Stimulated activated CD4-positive, alpha-beta T cell treated with anti-CD3 and anti-CD28 coated beads, TNF-alpha, amount 100 ng/mL, for 24 hours (primary cell): ENCODE measurements around the gene PLEKHM3.
"Not testable (repeated sequence)": the region's sequence is repeated elsewhere in the genome, so short reads cannot be mapped to it uniquely, and the experiment has no call there.

Experiments
- DNase-seq, 3 experiments: peaks; one replicate each; pipeline ENCODE4 v3.0.0-alpha.2; 2020; ENCODE audit warnings: low read depth in 3 of 3

Gene PLEKHM3

DNA sequence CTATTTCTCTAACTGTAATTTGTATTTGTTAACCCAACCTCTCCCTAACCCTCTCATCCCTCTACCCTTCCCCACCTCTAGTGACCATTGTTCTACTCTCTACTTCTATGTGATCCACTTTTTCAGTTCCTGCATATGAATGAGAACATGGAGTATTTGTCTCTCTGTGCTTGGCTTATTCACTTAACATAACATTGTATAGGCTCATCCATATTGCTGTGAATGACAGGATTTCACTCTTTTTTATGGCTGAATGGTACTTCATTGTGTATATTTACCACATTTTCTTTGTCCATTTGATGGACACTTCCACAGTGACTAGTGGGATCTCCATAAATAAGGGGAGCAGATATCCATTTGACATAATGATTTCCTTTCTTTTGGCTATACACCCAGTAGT lies 103.7 kb downstream of the PLEKHM3 start:
- DNase-seq = no peak

GRCh38 chr2:207920721-207921120 lies 104.6 kb downstream of the PLEKHM3 start:
- no peak for DNase-seq

DNA sequence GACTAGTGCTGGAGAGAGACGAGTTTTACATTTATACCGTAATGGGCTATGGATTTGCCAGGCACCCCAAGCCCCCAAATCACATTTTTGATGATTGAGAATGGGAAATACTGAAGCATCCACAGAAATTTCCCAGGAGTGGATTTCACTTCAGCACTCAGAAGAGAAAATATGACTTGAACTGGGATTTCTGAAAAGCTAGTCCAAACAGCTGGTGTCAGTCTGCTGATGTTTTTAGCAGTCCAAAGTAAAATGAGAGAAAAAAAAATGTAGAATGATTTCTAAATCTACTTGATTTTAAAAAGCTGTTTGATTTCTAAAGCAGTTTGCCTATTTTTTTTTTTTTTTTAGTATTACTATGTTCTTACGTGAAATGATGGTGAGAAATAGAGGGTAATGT lies 105.0 kb downstream of the PLEKHM3 start:
- no peak for DNase-seq

DNA sequence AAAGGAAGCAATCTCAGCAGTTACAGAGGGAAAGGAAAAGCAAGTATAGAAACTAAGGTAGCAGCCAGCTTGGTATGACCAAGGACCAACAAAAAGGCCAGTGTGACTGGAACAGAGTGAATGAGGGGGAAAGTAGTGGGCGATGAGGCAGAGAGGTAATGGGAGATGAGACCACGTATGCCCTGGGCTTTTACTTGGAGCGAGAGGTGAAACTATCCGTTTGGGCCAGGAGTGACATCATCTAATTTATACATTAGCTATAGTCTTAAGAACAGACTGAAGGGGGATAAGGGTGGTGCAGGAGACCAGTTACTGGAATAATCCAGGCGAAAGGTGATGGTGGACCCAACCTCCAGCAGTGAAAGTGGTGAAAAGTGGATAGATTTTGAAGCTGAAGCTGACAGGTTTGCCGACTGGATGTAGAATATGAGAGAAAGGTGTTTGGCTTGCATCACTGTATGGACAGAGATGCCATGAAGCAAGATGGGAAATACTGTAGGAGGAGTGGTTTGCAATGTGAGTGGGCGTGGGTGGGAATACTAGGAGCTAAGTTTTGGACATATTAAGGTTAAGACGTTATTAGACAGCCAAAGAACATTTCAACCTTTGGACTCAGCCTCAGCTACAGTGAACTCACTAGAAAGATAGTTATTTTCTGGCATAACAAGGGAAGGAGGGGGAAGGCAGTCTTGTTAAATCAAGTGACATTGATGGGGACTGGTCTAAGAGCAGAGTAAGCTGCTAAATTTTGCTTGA lies 106.0 kb downstream of the PLEKHM3 start:
- no peak for DNase-seq

DNA sequence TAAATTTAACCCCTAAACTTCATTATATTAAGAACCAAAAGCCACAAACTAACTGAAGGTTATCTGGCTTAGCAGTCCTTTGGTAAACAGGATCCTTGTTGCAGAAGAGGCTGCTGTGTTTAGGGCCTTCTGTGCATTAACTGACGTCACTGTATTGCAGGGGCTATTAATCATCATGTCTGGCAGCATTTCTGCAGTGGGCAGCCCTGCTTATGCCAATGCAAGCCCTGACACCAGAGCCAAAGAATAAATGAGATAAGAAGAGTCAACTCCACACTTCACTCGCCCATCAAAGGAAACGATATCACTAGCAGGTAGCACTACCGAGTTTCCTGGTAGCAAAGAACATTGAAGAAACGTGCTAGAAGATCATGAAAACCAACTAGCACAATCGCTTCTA lies 110.6 kb downstream of the PLEKHM3 start:
- no peak for DNase-seq

DNA sequence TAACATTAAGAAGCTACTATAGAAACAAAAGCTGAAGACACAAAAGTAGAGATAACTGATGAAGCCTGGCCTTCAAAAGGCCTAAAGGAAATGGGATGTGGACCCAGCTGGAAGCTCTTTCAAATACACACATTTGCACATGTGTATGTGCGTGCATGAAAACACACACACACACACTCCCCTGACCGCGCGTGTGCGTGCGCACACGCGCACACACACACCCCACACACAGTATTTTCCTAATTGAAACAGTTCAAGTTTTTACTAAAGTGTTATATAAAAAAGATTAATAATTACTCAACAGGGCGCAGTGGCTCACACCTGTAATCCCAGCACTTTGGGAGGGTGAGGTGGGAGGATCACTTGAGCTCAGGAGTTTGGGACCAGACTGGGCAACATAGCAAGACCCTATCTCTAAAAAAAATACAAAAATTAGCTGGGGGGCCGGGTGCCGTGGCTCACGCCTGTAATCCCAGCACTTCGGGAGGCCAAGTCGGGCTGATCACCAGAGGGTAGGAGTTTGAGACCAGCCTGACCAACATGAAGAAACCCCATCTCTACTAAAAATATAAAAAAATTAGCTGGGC lies 111.5 kb downstream of the PLEKHM3 start:
- no peak for DNase-seq

- DNase-seq = no peak
Measured at GRCh38 chr2:207911856-207912255, 113.5 kb downstream of the PLEKHM3 start.

DNA sequence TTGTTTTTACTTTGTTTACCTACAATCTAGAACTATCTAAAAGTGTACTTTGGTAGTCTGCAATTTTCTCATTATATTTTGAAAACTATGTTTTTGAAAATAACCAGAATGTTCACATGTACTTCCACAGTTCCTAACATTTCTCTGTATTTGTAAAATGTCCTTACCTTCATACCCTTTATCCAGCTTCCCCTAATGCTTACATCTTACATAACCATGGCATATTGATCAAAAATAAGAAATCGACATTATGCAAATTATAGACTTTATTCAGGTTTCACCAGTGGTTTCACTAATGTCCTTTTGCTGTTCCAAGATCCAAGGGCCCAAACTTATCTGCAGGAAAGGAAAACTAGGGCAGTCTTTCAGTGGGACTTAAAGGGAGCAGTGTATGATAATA lies 114.1 kb downstream of the PLEKHM3 start:
- no peak for DNase-seq

DNA sequence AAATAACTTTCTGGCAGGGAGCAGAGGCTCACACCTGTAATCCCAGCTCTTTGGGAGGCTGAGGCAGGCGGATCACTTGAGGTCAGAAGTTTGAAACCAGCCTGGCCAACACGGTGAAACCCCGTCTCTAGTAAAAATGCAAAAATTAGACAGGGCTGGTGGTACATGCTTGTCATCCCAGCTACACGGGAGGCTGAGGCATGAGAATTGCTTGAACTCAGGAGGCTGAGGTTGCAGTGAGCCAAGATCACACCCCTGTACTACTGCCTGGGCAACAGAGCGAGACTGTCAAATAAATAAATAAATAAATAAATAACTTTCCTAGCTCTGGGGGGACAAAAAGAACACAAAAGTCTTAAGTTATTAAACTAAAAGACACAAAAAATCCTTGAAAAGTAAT lies 118.8 kb downstream of the PLEKHM3 start:
- not testable (repeated sequence) for DNase-seq

DNA sequence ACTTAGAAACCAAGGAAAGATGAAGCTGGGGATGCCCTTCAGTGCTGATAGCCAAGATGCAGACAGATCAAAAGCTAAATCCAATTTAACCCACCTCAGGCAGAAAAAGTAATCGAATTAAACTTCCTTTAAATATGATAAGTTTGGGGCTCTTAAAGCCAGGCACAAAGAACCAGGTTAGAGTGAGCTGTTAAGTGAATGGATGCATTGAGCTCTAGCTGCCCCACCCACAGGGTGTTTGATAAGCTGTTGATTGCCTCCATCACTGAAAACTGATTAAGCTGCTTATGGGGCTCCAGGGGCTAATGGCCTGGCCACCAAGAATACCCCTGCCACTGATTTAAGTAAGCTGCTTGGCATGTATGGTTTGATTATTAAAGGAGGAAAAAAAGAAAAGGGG lies 119.8 kb downstream of the PLEKHM3 start:
- no peak for DNase-seq

DNA sequence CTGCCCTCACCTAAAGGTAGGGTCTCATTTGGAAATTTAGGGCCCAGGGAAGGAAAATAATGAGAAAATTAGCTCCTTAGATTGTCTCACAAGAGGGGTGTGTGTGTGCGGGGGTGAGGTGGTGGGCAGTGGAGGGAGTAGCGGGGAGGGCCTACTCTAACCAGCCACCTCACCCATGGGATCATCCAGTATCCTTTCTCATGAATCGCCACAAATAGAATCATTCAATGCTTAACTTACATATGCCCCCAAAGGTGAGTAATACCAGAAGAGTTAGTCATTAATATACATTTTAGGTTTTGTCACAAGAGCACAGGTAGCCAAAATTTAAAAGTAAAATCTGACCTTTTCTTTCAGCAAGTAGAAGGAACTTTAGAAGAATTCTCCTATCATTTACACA lies 122.1 kb downstream of the PLEKHM3 start:
- no peak for DNase-seq

DNA sequence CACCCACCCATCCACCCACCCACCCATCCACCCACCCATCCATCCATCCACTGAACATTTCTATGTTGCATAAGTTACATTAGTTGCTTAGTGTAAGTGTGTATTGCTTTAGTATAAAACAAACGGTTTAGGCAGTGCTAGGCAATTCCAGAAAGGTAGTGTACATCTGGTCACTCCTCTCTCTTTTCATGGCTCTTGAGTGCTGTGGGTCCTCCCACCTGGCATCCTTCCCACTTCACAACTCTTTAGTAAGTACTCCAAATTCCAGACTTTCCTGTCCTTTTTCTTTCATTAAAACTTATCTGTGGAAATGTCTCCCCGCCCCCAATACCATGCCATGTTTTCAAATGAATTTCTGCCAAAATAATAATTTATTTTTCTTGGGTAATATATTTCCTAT lies 122.5 kb downstream of the PLEKHM3 start:
- no peak for DNase-seq

- DNase-seq = no peak
Measured at GRCh38 chr2:207901829-207902228, 123.5 kb downstream of the PLEKHM3 start.

DNA sequence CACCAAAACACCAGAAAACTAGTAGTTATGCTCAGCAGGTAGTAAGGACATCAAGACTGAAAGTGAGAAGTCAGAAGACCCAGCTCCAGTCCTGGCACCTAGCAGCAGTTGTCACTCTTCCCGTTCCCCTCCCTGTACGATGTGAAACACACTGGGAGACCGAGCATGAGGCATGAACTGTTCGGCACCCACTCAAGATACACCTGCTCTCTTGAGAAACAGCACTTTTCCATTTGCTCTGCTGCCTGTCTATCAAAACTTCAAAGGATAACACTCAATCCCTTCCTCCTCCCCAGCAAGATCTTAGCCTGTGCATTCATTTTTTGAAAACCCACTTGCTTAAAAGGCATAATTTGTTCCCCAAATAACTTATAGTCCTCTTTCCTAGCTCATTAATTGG lies 123.9 kb downstream of the PLEKHM3 start:
- DNase-seq = no peak

- no peak for DNase-seq
Measured at GRCh38 chr2:207898354-207898695, 127.0 kb downstream of the PLEKHM3 start.

- no peak for DNase-seq
Measured at GRCh38 chr2:207897541-207898353, 127.6 kb downstream of the PLEKHM3 start.

DNA sequence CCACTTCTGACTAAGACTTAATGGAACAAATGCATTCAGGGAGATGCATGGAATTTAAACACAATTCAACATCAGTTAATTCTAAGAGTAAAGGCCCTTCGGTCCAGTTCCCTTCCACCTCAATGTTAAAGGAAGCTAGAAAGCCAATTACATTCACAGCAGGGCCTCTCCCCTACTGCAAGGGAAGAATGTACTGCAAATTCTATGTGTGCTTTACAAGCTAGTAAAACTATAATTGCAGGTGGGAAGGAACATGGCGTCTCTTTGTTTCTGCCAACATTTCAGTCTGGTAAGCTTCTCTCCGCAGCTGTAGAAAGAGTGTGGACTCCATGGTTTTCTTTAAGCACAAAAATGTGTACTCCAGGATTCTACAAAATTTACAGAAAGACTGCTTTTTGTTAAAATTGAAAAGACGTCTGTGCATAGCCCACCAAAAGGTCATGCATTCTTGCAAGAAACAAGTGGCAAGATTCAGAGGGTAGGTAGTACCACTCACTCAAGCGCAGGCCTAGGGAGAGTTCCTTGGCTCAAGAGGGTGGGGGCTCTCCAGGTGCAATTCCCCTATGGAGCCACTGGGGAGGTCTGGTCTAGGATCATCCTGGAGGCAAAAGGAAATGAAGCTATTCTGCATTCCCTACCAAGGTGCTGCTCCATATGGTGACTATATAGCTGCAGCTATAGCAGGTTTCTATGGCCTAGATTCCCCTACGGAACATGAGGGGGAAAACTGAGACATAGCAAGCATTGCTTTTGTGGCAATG lies 128.6 kb downstream of the PLEKHM3 start:
- DNase-seq = no peak

DNA sequence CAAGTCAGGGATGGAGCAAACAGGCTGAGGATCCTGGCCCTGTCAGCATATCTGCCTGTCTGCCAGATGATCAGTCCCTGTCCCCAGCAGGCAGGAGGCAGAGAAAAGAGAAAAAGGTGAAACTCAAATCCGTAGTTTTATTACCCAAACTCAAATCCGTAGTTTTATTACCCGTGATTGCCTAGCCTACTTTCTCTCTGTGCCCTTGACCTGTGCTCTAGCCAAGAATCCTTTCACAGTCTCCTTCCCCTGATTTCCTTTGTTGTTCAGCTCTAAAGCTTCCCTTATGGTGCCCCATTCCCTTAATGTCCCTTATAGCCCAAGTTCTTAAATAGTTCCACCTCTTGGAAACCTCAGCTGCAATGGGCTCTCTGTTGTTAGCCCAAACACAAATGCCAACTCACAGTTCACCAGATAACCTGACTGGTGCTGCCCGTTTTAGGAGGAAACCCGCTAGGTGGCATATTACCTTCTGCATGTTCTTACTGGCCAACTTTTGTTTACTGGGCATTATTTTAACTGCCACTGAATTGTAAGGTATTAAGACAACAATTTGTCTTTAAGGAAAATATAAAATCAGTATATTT lies 130.0 kb downstream of the PLEKHM3 start:
- no peak for DNase-seq

- DNase-seq = no peak
Measured at GRCh38 chr2:207892716-207893402, 132.5 kb downstream of the PLEKHM3 start.

GRCh38 chr2:207891086-207891844 lies 134.1 kb downstream of the PLEKHM3 start:
- DNase-seq = no peak

DNA sequence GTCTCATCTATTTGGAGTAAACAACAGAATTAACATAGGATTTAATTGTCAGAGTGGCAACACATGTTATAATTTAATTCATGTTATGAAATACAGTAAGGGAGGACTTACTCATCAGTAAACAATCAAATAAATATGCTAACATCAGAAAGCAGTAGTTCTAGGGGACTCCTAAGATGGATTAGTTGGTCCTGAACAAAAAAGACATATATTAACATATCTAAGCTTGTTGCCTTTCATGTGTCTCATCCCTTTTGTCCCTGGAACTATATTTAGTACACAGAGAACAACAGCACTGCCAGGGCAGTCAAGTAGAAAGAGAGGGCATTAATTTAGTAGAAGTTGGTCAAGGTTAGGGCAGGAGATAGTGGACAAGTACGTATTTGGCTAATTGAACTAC lies 137.8 kb downstream of the PLEKHM3 start:
- no peak for DNase-seq
